K562 (cell line): ENCODE data around the gene ZNF112. TPM values are rescaled to one million over a fixed set of nuclear protein-coding genes. Genes with fewer than 3 reads are reported as not detected.

Source experiments
- ATAC-seq: fragments of 200-7000 bp; cut with Tn5 transposase; 3 replicates; pipeline ENCODE4 v1.9.1; 2020; ENCODE audit warnings: moderate library complexity
- BruUV-seq: library from RNA; stranded (reverse); fragments of 400-500 nt; replicated peaks from 2 replicates; lab custom pipeline; 2021; lab: Mats Ljungman, UMichigan
- CTCF ChIA-PET: fragments of 300-600 bp; formaldehyde crosslinking; extraction: SDS; loops from one replicate; lab custom pipeline; 2021; ENCODE audit warnings: low intra/inter-chr PET ratio; lab: Yijun Ruan, JAX
- POLR2A ChIA-PET: fragments of 300-600, 350-650 bp; sonication (Branson Sonifier 250); formaldehyde crosslinking; extraction: SDS; loops from one replicate; lab custom pipeline; 2021; ENCODE audit warnings: antibody characterized with exemption, inconsistent platforms; lab: Yijun Ruan, JAX
- DNase-seq, 4 experiments: peaks; one replicate each; pipeline versions ENCODE4 v3.0.0 to v3.0.0-alpha.2; 2011 to 2018; ENCODE audit warnings: low spot score in 3 of 4, mixed read lengths in 3 of 4; ENCODE audit errors: extremely low read depth in 1 of 4
- FAIRE-seq: peaks from 2 replicates; lab custom pipeline; 2011; peaks lifted over from hg19 to GRCh38; lab: Jason Lieb, UNC
- H2AFZ ChIP-seq: 2 replicates; pipeline ENCODE4 v1.6.0; 2011; ENCODE audit warnings: low read depth, low read length, control low read depth, inconsistent platforms
- H3K27ac ChIP-seq: fragments of 200-600 bp; 3 replicates; pipeline ENCODE4 v1.8.0; 2011; ENCODE audit warnings: low read depth, mild to moderate bottlenecking, control low read depth, inconsistent platforms, low read length, moderate library complexity, mixed read lengths; ENCODE audit errors: extremely low read depth
- H3K27me3 ChIP-seq, 2 experiments: fragments of 300-600 bp in 1 of 2; 2 replicates in 1 of 2; 3 replicates in 1 of 2; pipeline versions ENCODE4 v1.6.0 to v1.8.0; 2011; ENCODE audit warnings: inconsistent platforms in 2 of 2, low read length in 2 of 2, mild to moderate bottlenecking in 1 of 2, mixed read lengths in 1 of 2, moderate library complexity in 1 of 2; ENCODE audit not compliant: control insufficient read depth in 2 of 2, insufficient read depth in 2 of 2
- H3K36me3 ChIP-seq: fragments of 300-600 bp; 3 replicates; pipeline ENCODE4 v1.8.0; 2011; ENCODE audit warnings: mild to moderate bottlenecking, low read length, inconsistent platforms; ENCODE audit not compliant: control insufficient read depth, insufficient read depth
- H3K4me1 ChIP-seq, 2 experiments: fragments of 200-600 bp in 1 of 2; replicated peaks in 1 of 2; 2 replicates in 1 of 2; 3 replicates in 1 of 2; pipeline versions ENCODE4 v1.5.1 to v1.8.0; 2011; ENCODE audit warnings: inconsistent platforms in 2 of 2, low read length in 2 of 2, mild to moderate bottlenecking in 1 of 2, mixed read lengths in 1 of 2, moderate library complexity in 1 of 2; ENCODE audit not compliant: control insufficient read depth in 2 of 2, insufficient read depth in 2 of 2
- H3K4me2 ChIP-seq: 2 replicates; pipeline ENCODE4 v1.6.1; 2011; ENCODE audit warnings: low read length, control low read depth, inconsistent platforms, mixed read lengths; ENCODE audit not compliant: insufficient read depth
- H3K4me3 ChIP-seq: fragments of 200-600 bp; sonication (generic), shearing (Covaris generic); 2 replicates; pipeline ENCODE4 v1.5.1; 2016; ENCODE audit warnings: control low read depth, inconsistent platforms
- H3K79me2 ChIP-seq: fragments of 200-600 bp; 3 replicates; pipeline ENCODE4 v1.8.0; 2011; ENCODE audit warnings: low read length, inconsistent platforms; ENCODE audit not compliant: control insufficient read depth, insufficient read depth
- H3K9ac ChIP-seq, 2 experiments: 2 replicates each; pipeline versions ENCODE4 v1.6.0 to v1.6.1; 2011; ENCODE audit warnings: low read depth in 2 of 2, low read length in 2 of 2, control low read depth in 1 of 2, inconsistent platforms in 1 of 2, mild to moderate bottlenecking in 1 of 2, mixed read lengths in 1 of 2; ENCODE audit not compliant: insufficient read depth in 1 of 2
- H3K9me1 ChIP-seq: one replicate; pipeline ENCODE4 v1.6.0; 2011; ENCODE audit warnings: inconsistent platforms, mild to moderate bottlenecking, low read length, moderate library complexity; ENCODE audit not compliant: control insufficient read depth, insufficient read depth
- H3K9me3 ChIP-seq: replicated peaks from 2 replicates; pipeline ENCODE4 v1.5.1; 2011; ENCODE audit warnings: low read depth, low read length, inconsistent platforms; ENCODE audit not compliant: control insufficient read depth, insufficient read depth
- H4K20me1 ChIP-seq: replicated peaks from 2 replicates; pipeline ENCODE4 v1.6.1; 2011; ENCODE audit warnings: low read length, inconsistent platforms, mixed read lengths; ENCODE audit not compliant: control insufficient read depth, insufficient read depth
- CBFA2T3 ChIP-seq: fragments of 450-650 bp; IDR thresholded peaks from 2 replicates; pipeline ENCODE4 v1.6.1; 2017
- E4F1 ChIP-seq: fragments of 250-450 bp; sonication (Bioruptor Pico); IDR thresholded peaks from 2 replicates; pipeline ENCODE4 v1.5.0; 2021; ENCODE audit warnings: mild to moderate bottlenecking, borderline replicate concordance
- PCBP1 ChIP-seq: fragments of 200-400 bp; formaldehyde crosslinking; IDR thresholded peaks from 2 replicates; pipeline ENCODE4 v1.6.1; 2018; ENCODE audit warnings: mild to moderate bottlenecking, low read depth, low read length; ENCODE audit not compliant: poor library complexity, severe bottlenecking
- RBBP5 ChIP-seq: fragments of 200-600 bp; sonication (generic); IDR thresholded peaks from 2 replicates; pipeline ENCODE4 v1.6.1; 2012; ENCODE audit warnings: borderline replicate concordance, mild to moderate bottlenecking, low read length, control low read depth, inconsistent platforms; ENCODE audit not compliant: insufficient read depth, poor library complexity, severe bottlenecking
- SP2 ChIP-seq: IDR thresholded peaks from 2 replicates; pipeline ENCODE4 v1.6.1; 2011; ENCODE audit warnings: mild to moderate bottlenecking, low read depth, low read length, moderate library complexity; ENCODE audit not compliant: poor library complexity, severe bottlenecking; ENCODE audit errors: extremely low read depth
- SPI1 ChIP-seq: IDR thresholded peaks from 2 replicates; pipeline ENCODE4 v1.6.1; 2011; ENCODE audit warnings: low read depth, low read length, control low read depth, borderline replicate concordance
- TCF3 ChIP-seq: sonication (generic); formaldehyde crosslinking; IDR thresholded peaks from 2 replicates; pipeline ENCODE4 v1.4.0; 2020; ENCODE audit warnings: mild to moderate bottlenecking, missing genetic modification reagents
- TCF7 ChIP-seq: sonication (generic); IDR thresholded peaks from 2 replicates; pipeline ENCODE4 v1.6.1; 2016; ENCODE audit warnings: antibody characterized with exemption, borderline replicate concordance
- ZNF445 ChIP-seq: fragments of 250-450 bp; sonication (Bioruptor Pico); IDR thresholded peaks from 2 replicates; pipeline ENCODE4 v1.4.0; 2020; ENCODE audit warnings: low read depth, mild to moderate bottlenecking, moderate library complexity
- ZNF644 ChIP-seq: fragments of 200-800 bp; sonication (Bioruptor generic); IDR thresholded peaks from 2 replicates; pipeline ENCODE4 v1.6.1; 2016; ENCODE audit warnings: low read depth, missing genetic modification characterization, missing compliant biosample characterization
- WGBS: fragments of 100-300 bp; shearing (Covaris generic); methylation state at CpG from one replicate; pipeline ENCODE4 v1.1.6; 2016; ENCODE audit warnings: low coverage, mixed read lengths; ENCODE audit not compliant: insufficient coverage; ENCODE audit errors: missing lambda C conversion rate; 5-methylcytosine and 5-hydroxymethylcytosine counted together
- in situ Hi-C: fragments of 300-500 bp; cut with MboI; formaldehyde crosslinking; loops from 4 replicates; pipeline ENCODE4 v1.15.0; 2018; ENCODE audit warnings: inconsistent platforms, mixed read lengths
- intact Hi-C: fragments of 100-400 bp; cut with micrococcal nuclease; formaldehyde crosslinking; loops from 2 replicates; pipeline ENCODE4 v1.14.2; 2022
- polyA plus RNA-seq, 8 experiments: library from polyadenylated mRNA; depleted of rRNA in 4 of 8; stranded (reverse) in 5 of 8; unstranded in 3 of 8; fragments of >200 nt; fragmentation: Nextera tagmentation in 2 of 8; fragmentation: Illumina TruSeq in 1 of 8; extraction: Ambion mirVana in 2 of 8; extraction: Trizol in 1 of 8; gene quantifications; 2 replicates each; pipeline versions ENCODE4 v1.2.1 to v1.2.3, GENCODE V29; 2011 to 2014; ENCODE audit warnings: inconsistent platforms in 1 of 8, missing spikeins in 1 of 8
- total RNA-seq, 7 experiments: library from RNA; depleted of rRNA in 6 of 7; stranded (reverse); fragments of >200 nt in 6 of 7; fragmentation: Illumina TruSeq in 2 of 7; extraction: Trizol in 2 of 7; gene quantifications; 2 replicates each; pipeline versions ENCODE4 v1.2.1 to v1.2.3, GENCODE V29; 2011 to 2021; ENCODE audit warnings: low replicate concordance in 1 of 7
- TF ChIP-seq, protein P1 (sequence below): sonication (generic); formaldehyde crosslinking; IDR thresholded peaks from 2 replicates; pipeline ENCODE4 v1.9.0; 2022; ENCODE audit warnings: mild to moderate bottlenecking, missing genetic modification reagents

The ZNF112 gene
- total and polyA plus RNA-seq, 9 of the 15 experiments (the other 6 are each of a cell fraction or from before 2014, with no cell fraction given) = 0.21 to 1.3 (median 0.61) TPM

DNA sequence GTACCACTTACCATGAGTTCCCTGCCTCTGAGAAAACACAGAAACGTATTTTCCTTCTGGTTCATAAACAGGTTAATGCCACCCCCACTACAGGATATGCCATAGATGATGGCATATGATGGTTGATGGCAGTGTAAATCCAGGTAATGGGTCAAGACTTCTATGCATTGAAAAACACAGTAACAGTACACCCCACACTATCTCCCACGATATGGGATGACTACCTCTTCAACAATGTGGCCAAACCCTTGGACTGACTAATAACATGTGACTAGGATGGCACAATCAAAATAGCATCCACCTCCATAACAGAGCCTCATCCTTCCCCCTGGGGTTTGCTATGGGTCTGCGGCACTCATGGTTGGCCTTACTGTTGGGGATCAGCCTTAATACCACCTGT is 73.6 kb downstream of the ZNF112 start (continued):
- TF ChIP-seq, protein P1, sequence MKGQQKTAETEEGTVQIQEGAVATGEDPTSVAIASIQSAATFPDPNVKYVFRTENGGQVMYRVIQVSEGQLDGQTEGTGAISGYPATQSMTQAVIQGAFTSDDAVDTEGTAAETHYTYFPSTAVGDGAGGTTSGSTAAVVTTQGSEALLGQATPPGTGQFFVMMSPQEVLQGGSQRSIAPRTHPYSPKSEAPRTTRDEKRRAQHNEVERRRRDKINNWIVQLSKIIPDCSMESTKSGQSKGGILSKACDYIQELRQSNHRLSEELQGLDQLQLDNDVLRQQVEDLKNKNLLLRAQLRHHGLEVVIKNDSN (CRISPR knock-in tag) = no peak
- TF ChIP-seq PCBP1 (no peak), E4F1 (CRISPR knock-in tag) (no peak), SP2 (no peak), RBBP5 (no peak), TCF7 (no peak), ZNF644 (tag) (no peak)

DNA sequence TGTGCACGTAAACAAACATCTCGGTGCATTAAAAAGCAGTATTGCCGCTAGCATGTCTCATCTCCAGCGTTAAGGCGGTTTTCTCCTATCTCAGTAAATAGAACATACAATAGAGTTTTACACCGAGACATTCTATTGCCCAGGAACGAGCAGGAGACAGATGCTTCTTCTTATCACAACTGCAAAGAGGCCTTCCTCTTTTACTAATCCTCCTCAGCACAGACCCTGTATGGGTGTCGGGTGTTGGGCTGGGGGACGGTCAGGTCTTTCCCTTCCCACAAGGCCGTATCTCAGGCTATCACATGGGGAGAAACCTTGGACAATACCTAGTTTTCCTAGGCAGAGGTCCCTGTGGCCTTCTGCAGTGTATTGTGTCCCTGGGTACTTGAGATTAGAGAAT is 75.6 kb downstream of the ZNF112 start:
- no TSS peak for BruUV-seq
- peak in 1 of 4 experiments; percentile 32 for DNase-seq
- intact Hi-C loops = no loop called here

More for the DNA sequence above, 75.6 kb downstream of the ZNF112 start:
- WGBS = 5% methylated on average over 10 of the region's 10 CpGs
- Histone ChIP-seq H3K4me2 (no peak overlapping the region), H3K36me3 (no peaks in the 10 kb centered on the region), H3K9ac (no peak overlapping the region), H3K27me3 (no peaks in the 10 kb centered on the region), H3K9me3 (0 out of 2 replicates have a peak, but pooled peaks cover 4% of the 10 kb centered on the region), H4K20me1 (no peaks in the 10 kb centered on the region), H3K79me2 (no peaks in the 10 kb centered on the region), H2AFZ (no peak overlapping the region), H3K4me3 (no peak overlapping the region), H3K4me1 (no peaks in the 10 kb centered on the region), H3K27ac (no peak overlapping the region), H3K9me1 (no peaks in the 10 kb centered on the region)
- ChIA-PET CTCF (no interaction called here), POLR2A (no interaction called here)
- FAIRE-seq (no peak), ATAC-seq (no peak)
- in situ Hi-C loops = no loop called here
- TF ChIP-seq CBFA2T3 (peak; percentile 33; the same call in 1 of the 2 replicates), SPI1 (0 out of 2 replicates have a peak, but pooled peaks have one; percentile 40), ZNF445 (no peak), TCF3 (CRISPR knock-in tag) (peak; percentile 24; the same call in 1 of the 2 replicates)
